AG04450 (cell line): ENCODE measurements around the gene BBIP1. TPM values are rescaled to one million over a fixed set of nuclear protein-coding genes. Genes with fewer than 3 reads are reported as not detected.

Experiments
- CTCF ChIA-PET: fragments of 300-600, 350-600 bp; formaldehyde crosslinking; extraction: SDS; loops from one replicate; lab custom pipeline; 2022; ENCODE audit warnings: antibody characterized with exemption, inconsistent platforms; lab: Charles Lee
- POLR2A ChIA-PET: fragments of 350-600 bp; formaldehyde crosslinking; extraction: SDS; loops from one replicate; lab custom pipeline; 2021; ENCODE audit warnings: antibody characterized with exemption, inconsistent platforms; lab: Yijun Ruan, JAX
- DNase-seq: peaks from one replicate; pipeline ENCODE4 v3.0.0-alpha.2; 2011; ENCODE audit warnings: low read depth, low spot score
- H3K27ac ChIP-seq: one replicate; pipeline ENCODE4 v1.5.1; 2012; ENCODE audit warnings: low read depth, low read length, control low read depth
- H3K27me3 ChIP-seq: one replicate; pipeline ENCODE4 v1.6.0; 2012; ENCODE audit warnings: low read length; ENCODE audit not compliant: control insufficient read depth, insufficient read depth
- H3K4me3 ChIP-seq: 2 replicates; pipeline ENCODE4 v1.5.1; 2011; ENCODE audit warnings: mild to moderate bottlenecking, low read depth, low read length, control low read depth
- H3K9me3 ChIP-seq: 2 replicates; pipeline ENCODE4 v1.5.1; 2012; ENCODE audit warnings: low read length; ENCODE audit not compliant: control insufficient read depth, insufficient read depth
- CTCF ChIP-seq: IDR thresholded peaks from 2 replicates; pipeline ENCODE4 v1.5.1; 2011; ENCODE audit warnings: low read depth, low read length, control low read depth, inconsistent platforms
- polyA plus RNA-seq: library from polyadenylated mRNA; depleted of rRNA; stranded (reverse); fragments of >200 nt; gene quantifications from 2 replicates; pipeline ENCODE4 v1.2.3, GENCODE V29; 2011

Gene BBIP1
- polyA plus RNA-seq, 1 experiment: 41.5 TPM

GRCh38 chr10:110957606-110958005 is 38.6 kb upstream of the BBIP1 start:
- no peaks in the 10 kb centered on the region for H3K9me3 ChIP-seq
- no peak overlapping the region for H3K4me3 ChIP-seq
- H3K27me3 ChIP-seq: no peaks in the 10 kb centered on the region
- no peak for TF ChIP-seq CTCF
- no peak for DNase-seq
- H3K27ac ChIP-seq: no peak overlapping the region
- ChIA-PET POLR2A (no interaction called here), CTCF (no interaction called here)

- ChIA-PET CTCF (no interaction called here), POLR2A (no interaction called here)
- no peak overlapping the region for H3K27ac ChIP-seq
- no peak for DNase-seq
- H3K27me3 ChIP-seq: no peaks in the 10 kb centered on the region
- H3K9me3 ChIP-seq: no peaks in the 10 kb centered on the region
- TF ChIP-seq CTCF: no peak
- H3K4me3 ChIP-seq: no peak overlapping the region
These were observed 32.4 kb upstream of the BBIP1 start for GRCh38 chr10:110951381-110951780.

- CTCF ChIA-PET: no interaction called here
- POLR2A ChIA-PET: no interaction called here
- Histone ChIP-seq H3K9me3 (no peaks in the 10 kb centered on the region), H3K27me3 (no peaks in the 10 kb centered on the region), H3K27ac (no peak overlapping the region), H3K4me3 (no peak overlapping the region)
- no peak for TF ChIP-seq CTCF
- no peak for DNase-seq
These were observed 28.1 kb upstream of the BBIP1 start for GRCh38 chr10:110947061-110947595.

GRCh38 chr10:110946496-110946895 is 27.5 kb upstream of the BBIP1 start:
- CTCF ChIA-PET: no interaction called here
- Histone ChIP-seq H3K27ac (no peak overlapping the region), H3K4me3 (no peak overlapping the region), H3K9me3 (no peaks in the 10 kb centered on the region), H3K27me3 (no peaks in the 10 kb centered on the region)
- POLR2A ChIA-PET: no interaction called here
- DNase-seq: no peak
- no peak for TF ChIP-seq CTCF

GRCh38 chr10:110944792-110945396 is 25.9 kb upstream of the BBIP1 start:
- H3K9me3 ChIP-seq: no peaks in the 10 kb centered on the region
- TF ChIP-seq CTCF: no peak
- H3K4me3 ChIP-seq: no peak overlapping the region
- CTCF ChIA-PET: no interaction called here
- no peaks in the 10 kb centered on the region for H3K27me3 ChIP-seq
- POLR2A ChIA-PET: no interaction called here
- no peak overlapping the region for H3K27ac ChIP-seq
- no peak for DNase-seq
